ENCODE measurements around the gene VIM. TPM values are rescaled to one million over a fixed set of nuclear protein-coding genes. Genes with fewer than 3 reads are reported as not detected.
"Not testable (repeated sequence)": the region's sequence is repeated elsewhere in the genome, so short reads cannot be mapped to it uniquely, and the experiment has no call there.

Gene VIM
- total RNA-seq, 1 experiment from 2014 or later = 2,086 TPM

GRCh38 chr10:17256051-17256450 is 28.0 kb downstream of the VIM start:
- DNase-seq (ENCODE audit: low spot score) = no peak

GRCh38 chr10:17256627-17257026 is 28.6 kb downstream of the VIM start:
- DNase-seq (ENCODE audit: low spot score) = no peak

DNA sequence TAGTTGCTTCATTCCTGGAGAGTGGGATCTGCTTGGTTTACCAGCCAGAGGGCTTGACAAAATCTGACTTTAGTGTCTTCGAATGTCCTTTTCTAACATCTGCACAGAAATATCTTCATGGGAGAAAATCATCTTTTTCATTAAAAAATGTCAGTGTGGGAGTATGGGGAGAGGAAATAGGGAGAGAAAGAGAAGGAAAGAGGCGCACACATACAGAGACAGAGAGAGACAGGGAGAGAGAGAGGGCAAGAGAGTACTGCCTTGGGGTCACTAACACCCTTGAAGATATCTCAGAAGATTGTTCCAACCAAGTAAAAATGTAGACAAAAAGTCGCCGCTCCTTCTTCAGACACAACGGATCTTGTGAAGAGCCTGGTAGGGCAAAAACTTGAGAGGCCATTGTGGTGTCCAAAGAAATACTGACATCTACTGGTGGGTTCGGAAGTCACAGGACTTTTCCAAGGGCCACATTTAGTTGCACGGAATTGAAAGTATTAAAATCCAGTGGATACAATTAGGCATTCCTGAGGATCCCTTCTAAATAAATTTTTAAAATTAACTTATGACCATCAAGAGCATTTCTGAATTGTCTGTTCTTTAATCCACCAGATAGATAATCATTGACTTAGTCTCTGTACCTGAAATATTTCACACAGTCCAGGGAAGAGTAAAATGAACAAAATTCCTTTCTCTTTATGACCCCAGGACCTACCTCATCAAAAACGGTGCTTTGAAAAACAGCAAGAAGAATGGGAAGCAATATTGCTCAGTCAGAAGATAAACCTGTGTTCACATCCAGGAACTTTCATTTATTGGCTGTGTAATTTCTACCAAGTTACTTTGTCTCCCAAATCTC is 29.7 kb downstream of the VIM start:
- peak; percentile 46 for DNase-seq (ENCODE audit: low spot score)

DNA sequence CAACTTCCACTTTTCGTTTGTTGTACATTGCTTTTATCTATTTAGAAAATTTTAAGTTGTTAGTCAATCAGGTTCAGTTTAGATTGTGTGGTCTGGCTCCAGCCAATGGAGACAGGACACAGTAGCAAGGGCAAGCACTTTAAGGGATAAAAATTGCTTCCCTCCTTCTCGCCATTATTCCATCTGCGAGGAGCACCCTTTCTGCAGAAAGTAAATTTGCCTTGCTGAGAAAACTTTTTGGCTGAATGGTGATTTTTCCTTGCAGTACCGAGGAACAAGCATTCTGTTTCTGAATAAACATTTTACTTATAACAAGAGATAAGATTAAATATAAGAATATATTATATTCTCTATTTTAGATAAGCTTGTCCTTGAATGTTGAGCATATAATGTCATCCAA is 34.5 kb downstream of the VIM start:
- DNase-seq (ENCODE audit: low spot score) = no peak

- no peak for DNase-seq (ENCODE audit: low spot score)
Observed at GRCh38 chr10:17263580-17263979, 35.5 kb downstream of the VIM start.

GRCh38 chr10:17265468-17265867 is 37.4 kb downstream of the VIM start:
- DNase-seq (ENCODE audit: low spot score) = no peak

DNA sequence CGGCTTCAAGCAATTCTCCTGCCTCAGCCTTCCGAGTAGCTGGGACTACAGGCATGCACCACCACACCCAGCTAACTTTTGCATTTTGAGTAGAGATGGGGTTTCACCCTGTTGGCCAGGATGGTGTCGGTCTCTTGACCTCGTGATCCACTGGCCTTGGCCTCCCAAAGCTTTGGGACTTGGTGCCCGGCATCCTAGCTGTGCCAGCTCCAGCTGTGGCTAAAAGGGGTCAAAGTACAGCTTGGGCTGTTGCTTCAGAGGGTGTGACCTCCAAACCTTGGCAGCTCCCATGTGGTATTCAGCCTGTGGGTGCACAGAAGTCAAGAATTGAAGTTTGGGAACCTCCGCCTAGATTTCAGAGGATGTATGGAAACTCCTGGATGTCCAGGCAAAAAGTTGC is 38.5 kb downstream of the VIM start:
- not testable (repeated sequence) for DNase-seq (ENCODE audit: low spot score)

- no peak for DNase-seq (ENCODE audit: low spot score)
Observed at GRCh38 chr10:17272648-17273047, 44.6 kb downstream of the VIM start.

- peak; percentile 27 for DNase-seq (ENCODE audit: low spot score)
Observed at GRCh38 chr10:17273403-17273802, 45.4 kb downstream of the VIM start.

GRCh38 chr10:17276756-17277424 is 48.8 kb downstream of the VIM start:
- no peak for DNase-seq (ENCODE audit: low spot score)

DNA sequence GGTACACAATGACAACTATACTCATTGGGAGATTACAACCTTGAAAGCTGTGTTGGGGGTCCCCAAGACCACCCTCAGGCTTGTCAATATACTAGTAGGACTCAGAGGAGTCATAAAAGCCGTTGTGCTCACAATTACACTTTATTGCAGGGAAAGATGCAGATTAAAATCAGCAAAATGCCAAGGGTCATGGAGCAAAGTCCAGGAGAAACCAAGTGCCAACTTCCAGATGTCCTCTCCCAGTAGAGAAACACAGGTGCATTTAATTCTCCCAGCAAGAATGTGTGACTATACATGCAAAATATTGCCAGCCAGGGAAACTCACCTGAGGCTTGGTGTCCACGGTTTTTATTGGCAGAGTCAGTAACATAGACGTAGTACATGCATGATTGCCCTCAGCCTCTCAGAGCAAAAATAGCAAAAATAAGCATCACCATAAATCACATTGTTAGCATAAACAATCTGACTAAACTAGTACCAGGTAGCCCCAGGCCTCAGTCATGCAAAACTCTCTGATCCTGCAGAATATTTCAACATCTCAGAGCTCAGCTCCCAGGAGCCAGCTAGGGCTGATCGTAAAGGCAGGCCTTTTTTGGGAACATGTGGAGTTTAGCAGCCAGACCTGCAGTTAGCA is 50.7 kb downstream of the VIM start:
- DNase-seq (ENCODE audit: low spot score) = no peak

DNA sequence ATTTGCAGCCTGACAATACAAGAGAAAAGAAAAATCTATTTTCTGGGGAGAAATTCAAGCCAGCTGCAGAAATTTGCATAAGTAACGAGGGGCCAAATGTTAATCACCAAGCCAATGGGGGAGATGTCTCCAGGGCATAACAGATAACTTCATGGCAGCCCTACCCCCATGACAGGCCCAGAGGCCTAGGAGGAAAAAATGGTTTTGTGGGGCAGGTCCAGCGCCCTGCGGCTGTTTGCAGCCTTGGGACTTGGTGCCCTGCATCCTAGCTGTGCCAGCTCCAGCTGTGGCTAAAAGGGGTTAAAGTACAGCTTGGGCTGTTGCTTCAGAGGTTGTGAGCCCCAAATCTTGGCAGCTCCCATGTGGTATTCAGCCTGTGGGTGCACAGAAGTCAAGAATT is 54.3 kb downstream of the VIM start:
- no peak for DNase-seq (ENCODE audit: low spot score)

DNA sequence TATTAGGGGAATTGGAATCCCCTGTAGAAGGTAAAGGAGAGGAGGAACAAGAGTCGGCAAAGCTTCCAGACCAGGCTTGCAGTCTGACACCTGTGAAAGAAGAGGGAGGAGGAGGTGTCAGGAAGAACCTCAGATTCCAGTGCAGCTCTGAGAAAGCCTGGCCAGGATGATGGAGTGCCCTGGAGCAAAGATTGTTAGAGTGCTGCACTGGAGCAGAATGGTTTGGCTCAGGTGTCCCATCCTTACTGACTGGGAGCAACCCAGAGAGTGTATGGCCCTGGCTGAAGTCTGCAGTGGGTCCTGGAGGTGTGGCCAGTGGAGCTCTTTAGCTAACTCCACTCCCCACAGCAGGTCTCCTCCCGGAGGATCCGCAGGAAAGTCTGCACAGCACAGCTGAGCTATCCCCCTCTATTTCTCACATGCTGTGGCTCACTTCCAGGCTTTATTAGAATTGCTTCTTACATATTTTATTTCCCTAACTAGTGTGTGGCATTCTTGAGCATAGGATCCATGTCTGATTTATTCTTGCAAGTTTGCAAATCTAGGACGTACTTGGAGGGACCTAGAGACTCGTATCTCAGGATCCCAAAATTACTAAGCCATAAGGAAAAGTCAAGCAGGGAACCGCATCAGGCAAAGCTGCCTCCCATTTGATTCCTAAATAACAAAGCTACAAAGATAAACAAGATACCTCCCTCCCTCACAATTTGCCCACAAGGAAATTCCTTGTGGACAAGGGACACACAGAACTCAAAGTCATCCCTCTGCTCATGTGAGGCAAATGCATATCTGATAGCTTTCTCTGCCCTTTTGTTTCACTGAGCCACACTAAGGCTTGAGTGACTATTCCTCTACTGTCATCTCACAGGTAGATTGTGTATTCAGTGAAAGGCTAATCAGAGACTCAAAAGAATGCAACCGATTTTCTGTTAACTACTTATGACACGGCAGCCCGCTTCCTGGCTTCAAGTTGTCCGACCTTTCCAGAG is 58.8 kb downstream of the VIM start:
- DNase-seq (ENCODE audit: low spot score) = no peak

Other genes with a start within 250 kb of the VIM start
- gene CUBN, start 98.4 kb upstream of the VIM start, total RNA-seq (2014; rRNA removed; shearing (Covaris generic)) = 0.06 and 0.14 TPM in 2 replicates
- gene TRDMT1, start 26.6 kb upstream of the VIM start, total RNA-seq (2014; rRNA removed; shearing (Covaris generic)) = 3.0 and 6.1 TPM in 2 replicates
- gene ST8SIA6, start 226.4 kb downstream of the VIM start, total RNA-seq (2014; rRNA removed; shearing (Covaris generic)) = 0.14 TPM in 1 of 2 replicates, not detected in the other

Measured in H4 (cell line).